Endothelial cell of umbilical vein (primary cell): Measurements from ENCODE around the gene PPP1CB. TPM values are rescaled to one million over a fixed set of nuclear protein-coding genes. Genes with fewer than 3 reads are reported as not detected.

Experiments
- BruUV-seq: library from RNA; stranded (reverse); fragments of 400-500 nt; replicated peaks from 2 replicates; lab custom pipeline; 2021; lab: Mats Ljungman, UMichigan
- CTCF ChIA-PET: fragments of 300-600, 350-600 bp; sonication (Branson Sonifier 250); formaldehyde crosslinking; loops from one replicate; lab custom pipeline; 2021; ENCODE audit warnings: antibody characterized with exemption, inconsistent platforms; lab: Charles Lee
- POLR2A ChIA-PET: fragments of 300-600, 350-600 bp; sonication (Branson Sonifier 250); formaldehyde crosslinking; loops from one replicate; lab custom pipeline; 2021; ENCODE audit warnings: antibody characterized with exemption, inconsistent platforms; lab: Charles Lee
- DNase-seq: peaks from one replicate; pipeline ENCODE4 v3.0.0-alpha.2; 2011; ENCODE audit warnings: low read depth, low spot score
- FAIRE-seq: peaks from 2 replicates; lab custom pipeline; 2011; peaks lifted over from hg19 to GRCh38; lab: Jason Lieb, UNC
- H2AFZ ChIP-seq: 2 replicates; pipeline ENCODE4 v1.6.0; 2012; ENCODE audit warnings: low read depth, low read length, control low read depth, inconsistent platforms
- H3K27ac ChIP-seq: 2 replicates; pipeline ENCODE4 v1.5.1; 2011; ENCODE audit warnings: low read depth, mild to moderate bottlenecking, control low read depth, low read length, moderate library complexity; ENCODE audit not compliant: insufficient read depth
- H3K27me3 ChIP-seq, 2 experiments: 2 replicates each; pipeline versions ENCODE4 v1.6.0 to v1.6.1; 2011; ENCODE audit warnings: low read length in 2 of 2, mixed read lengths in 1 of 2; ENCODE audit not compliant: control insufficient read depth in 2 of 2, insufficient read depth in 2 of 2
- H3K36me3 ChIP-seq, 2 experiments: 2 replicates in 1 of 2; 3 replicates in 1 of 2; pipeline ENCODE4 v1.5.1; 2011; ENCODE audit warnings: low read length in 2 of 2, mild to moderate bottlenecking in 1 of 2, moderate library complexity in 1 of 2; ENCODE audit not compliant: control insufficient read depth in 2 of 2, insufficient read depth in 2 of 2; ENCODE audit errors: extremely low read depth in 1 of 2
- H3K4me1 ChIP-seq: 3 replicates; pipeline ENCODE4 v1.5.1; 2011; ENCODE audit warnings: mild to moderate bottlenecking, low read length; ENCODE audit not compliant: control insufficient read depth, insufficient read depth; ENCODE audit errors: extremely low read depth
- H3K4me2 ChIP-seq: 2 replicates; pipeline ENCODE4 v1.6.1; 2011; ENCODE audit warnings: low read length, control low read depth, mixed read lengths; ENCODE audit not compliant: insufficient read depth
- H3K4me3 ChIP-seq, 3 experiments: fragments of 200-600 bp in 1 of 3; sonication (generic), shearing (Covaris generic) in 1 of 3; replicated peaks in 1 of 3; 2 replicates each; pipeline ENCODE4 v1.5.1; 2011 to 2016; ENCODE audit warnings: control low read depth in 3 of 3, low read length in 3 of 3, mild to moderate bottlenecking in 2 of 3, inconsistent platforms in 1 of 3, low read depth in 1 of 3, moderate library complexity in 1 of 3; ENCODE audit not compliant: insufficient read depth in 1 of 3
- H3K79me2 ChIP-seq: 2 replicates; pipeline ENCODE4 v1.6.0; 2012; ENCODE audit warnings: low read length, inconsistent platforms; ENCODE audit not compliant: control insufficient read depth, insufficient read depth
- H3K9ac ChIP-seq: replicated peaks from 2 replicates; pipeline ENCODE3; 2011; ENCODE audit warnings: low read length, control low read depth; ENCODE audit not compliant: insufficient read depth; ENCODE audit errors: extremely low read depth
- H3K9me1 ChIP-seq: replicated peaks from 3 replicates; pipeline ENCODE4 v1.6.0; 2011; ENCODE audit warnings: mild to moderate bottlenecking, low read length; ENCODE audit not compliant: control insufficient read depth, insufficient read depth; ENCODE audit errors: extremely low read depth
- H3K9me3 ChIP-seq: replicated peaks from 2 replicates; pipeline ENCODE4 v1.5.1; 2012; ENCODE audit warnings: low read length, inconsistent platforms; ENCODE audit not compliant: control insufficient read depth, insufficient read depth
- H4K20me1 ChIP-seq: replicated peaks from 2 replicates; pipeline ENCODE3; 2011; ENCODE audit warnings: mild to moderate bottlenecking, low read length; ENCODE audit not compliant: control insufficient read depth, insufficient read depth; ENCODE audit errors: extremely low read depth
- CTCF ChIP-seq, 2 donors: IDR thresholded peaks; 1 replicate in 1 of 2; 2 replicates in 1 of 2; pipeline ENCODE4 v1.5.1; 2011; ENCODE audit warnings: low read length in 2 of 2, mild to moderate bottlenecking in 2 of 2, moderate library complexity in 2 of 2, control low read depth in 1 of 2, inconsistent platforms in 1 of 2, low read depth in 1 of 2; ENCODE audit not compliant: insufficient read depth in 1 of 2; ENCODE audit errors: extremely low read depth in 1 of 2
- EZH2 ChIP-seq: IDR thresholded peaks from 2 replicates; pipeline ENCODE4 v1.6.1; 2012; ENCODE audit warnings: borderline replicate concordance, low read depth, mild to moderate bottlenecking, moderate library complexity, low read length, inconsistent platforms; ENCODE audit not compliant: severe bottlenecking
- FOS ChIP-seq: IDR thresholded peaks from 2 replicates; pipeline ENCODE4 v1.6.1; 2011; ENCODE audit warnings: mild to moderate bottlenecking, low read length, moderate library complexity, borderline replicate concordance; ENCODE audit not compliant: insufficient read depth
- GATA2 ChIP-seq: IDR thresholded peaks from 2 replicates; pipeline ENCODE4 v1.7.0; 2011; ENCODE audit warnings: low read depth, mild to moderate bottlenecking, moderate library complexity, mixed read lengths, low read length; ENCODE audit not compliant: insufficient read length, insufficient read depth
- JUN ChIP-seq: IDR thresholded peaks from 2 replicates; pipeline ENCODE4 v1.6.1; 2011; ENCODE audit warnings: borderline replicate concordance, low read depth; ENCODE audit not compliant: insufficient read length, insufficient read depth
- MAX ChIP-seq: IDR thresholded peaks from 2 replicates; pipeline ENCODE4 v1.6.1; 2011; ENCODE audit not compliant: insufficient read depth, insufficient read length
- MYC ChIP-seq: IDR thresholded peaks from one replicate; pipeline ENCODE4 v1.6.1; 2011; ENCODE audit warnings: mild to moderate bottlenecking, low read depth, low read length
- POLR2A ChIP-seq: IDR thresholded peaks from 2 replicates; pipeline ENCODE4 v1.6.1; 2012; ENCODE audit warnings: low read depth, mild to moderate bottlenecking, control low read depth, low read length
- POLR2AphosphoS5 ChIP-seq: IDR thresholded peaks from 2 replicates; pipeline ENCODE4 v1.6.1; 2012; ENCODE audit warnings: low read depth, mild to moderate bottlenecking, control low read depth, low read length, moderate library complexity; ENCODE audit not compliant: insufficient read depth
- dilution Hi-C: fragments of 300-500 bp; cut with MboI; formaldehyde crosslinking; loops from one replicate; pipeline ENCODE4 v1.15.0; 2019; ENCODE audit warnings: low sequenced_read_pairs; ENCODE audit not compliant: extremely low pct_ligation_motif_present
- intact Hi-C: fragments of 100-400 bp; cut with micrococcal nuclease; formaldehyde crosslinking; loops from one replicate; pipeline ENCODE4 v1.10.0; 2022
- polyA plus RNA-seq, 4 experiments: library from polyadenylated mRNA; depleted of rRNA in 3 of 4; stranded (reverse) in 3 of 4; unstranded in 1 of 4; fragments of >200 nt; gene quantifications; 2 replicates each; pipeline versions ENCODE4 v1.2.1 to v1.2.3, GENCODE V29; 2011 to 2012; ENCODE audit warnings: missing spikeins in 1 of 4
- total RNA-seq: library from RNA; stranded (reverse); gene quantifications from 2 replicates; pipeline ENCODE4 v1.2.3, GENCODE V29; 2021

Gene PPP1CB
- total and polyA plus RNA-seq, 2 donors (not counting 3 experiments of a cell fraction or from before 2014, with no cell fraction given) = 29.8 to 163 TPM

- Histone ChIP-seq H3K9me3 (no peaks in the 10 kb centered on the region), H2AFZ (no peak overlapping the region), H3K4me2 (no peak overlapping the region), H3K4me3 (no peak overlapping the region), H3K9ac (no peak overlapping the region), H3K36me3 (peaks cover 0 to 2% of the 10 kb centered on the region in 2 experiments), H3K27ac (no peak overlapping the region), H3K9me1 (no peaks in the 10 kb centered on the region), H3K79me2 (peaks cover 98% of the 10 kb centered on the region), H3K27me3 (no peaks in the 10 kb centered on the region), H4K20me1 (peaks cover 24% of the 10 kb centered on the region), H3K4me1 (no peaks in the 10 kb centered on the region)
- TF ChIP-seq GATA2 = no peak
- no peak for TF ChIP-seq POLR2AphosphoS5
- no peak for TF ChIP-seq EZH2
- TF ChIP-seq FOS = no peak
- TF ChIP-seq MAX = no peak
- TF ChIP-seq CTCF (IDR thresholded peaks at IDR 0.05; ENCODE audit: extremely low read depth in 1 of 2, insufficient read depth in 1 of 2, low read depth in 1 of 2, low read length in 2 of 2) = no peak
- no peak for TF ChIP-seq JUN
- TF ChIP-seq MYC = no peak
- no peak for TF ChIP-seq POLR2A
- DNase-seq = no peak
- intact Hi-C loops = no loop called here
- CTCF ChIA-PET = interaction anchor here (1.0 kb wide), 1 partner anchor 174 kb away, joined by 5 read pairs; no protein-coding TSS in a partner anchor
- dilution Hi-C loops = no loop called here
- no peak for FAIRE-seq
- BruUV-seq = no TSS peak
- POLR2A ChIA-PET = no interaction called here
Observed at GRCh38 chr2:28768952-28769351, 17.3 kb downstream of the PPP1CB start.
